Activated CD4-positive, alpha-beta T cell treated with anti-CD3 and anti-CD28 coated beads for 36 hours (primary cell): ENCODE results near the gene NECTIN2. TPM values are rescaled to one million over a fixed set of nuclear protein-coding genes. Genes with fewer than 3 reads are reported as not detected.
"Not testable (repeated sequence)": the region's sequence is repeated elsewhere in the genome, so short reads cannot be mapped to it uniquely, and the experiment has no call there.

Experiments used
- ATAC-seq: fragments of 200-7000 bp; cut with Tn5 transposase; one replicate; pipeline ENCODE4 v1.10.0; 2021; ENCODE audit warnings: mild to moderate bottlenecking, moderate library complexity
- CTCF ChIA-PET: fragments of 350-600 bp; sonication (Branson Sonifier 250); formaldehyde crosslinking; loops from one replicate; lab custom pipeline; 2021; ENCODE audit warnings: antibody characterized with exemption; lab: Charles Lee
- POLR2A ChIA-PET: fragments of 350-600 bp; sonication (Branson Sonifier 250); formaldehyde crosslinking; loops from one replicate; lab custom pipeline; 2021; ENCODE audit warnings: antibody characterized with exemption, inconsistent platforms; lab: Charles Lee
- DNase-seq: peaks from one replicate; pipeline ENCODE4 v3.0.0-alpha.2; 2020
- H3K27ac Mint-ChIP-seq: one replicate; pipeline ENCODE4 v1.8.0; 2021; ENCODE audit warnings: mixed read lengths
- H3K27me3 Mint-ChIP-seq: one replicate; pipeline ENCODE4 v1.8.0; 2021; ENCODE audit warnings: mixed read lengths
- H3K36me3 Mint-ChIP-seq: one replicate; pipeline ENCODE4 v1.8.0; 2021; ENCODE audit warnings: low read depth, mixed read lengths
- H3K4me1 Mint-ChIP-seq: one replicate; pipeline ENCODE4 v1.8.0; 2021; ENCODE audit warnings: mixed read lengths
- H3K4me3 Mint-ChIP-seq: one replicate; pipeline ENCODE4 v1.8.0; 2021; ENCODE audit warnings: mild to moderate bottlenecking, moderate library complexity, mixed read lengths
- H3K9me3 Mint-ChIP-seq: one replicate; pipeline ENCODE4 v1.8.0; 2021; ENCODE audit warnings: low read depth, mixed read lengths
- intact Hi-C, 2 experiments: fragments of 100-400 bp; cut with DNase I in 1 of 2; cut with micrococcal nuclease in 1 of 2; formaldehyde crosslinking; loops; one replicate each; pipeline versions ENCODE4 v1.14.2 to v1.15.1; 2022 to 2024; cut with DNase I, micrococcal nuclease
- total RNA-seq, 2 experiments: library from RNA; stranded (reverse); gene quantifications; one replicate each; pipeline ENCODE4 v1.2.3, GENCODE V29; 2021

The NECTIN2 gene
- total RNA-seq, 2 experiments from 2014 or later = 0.80 to 0.93 TPM

DNA sequence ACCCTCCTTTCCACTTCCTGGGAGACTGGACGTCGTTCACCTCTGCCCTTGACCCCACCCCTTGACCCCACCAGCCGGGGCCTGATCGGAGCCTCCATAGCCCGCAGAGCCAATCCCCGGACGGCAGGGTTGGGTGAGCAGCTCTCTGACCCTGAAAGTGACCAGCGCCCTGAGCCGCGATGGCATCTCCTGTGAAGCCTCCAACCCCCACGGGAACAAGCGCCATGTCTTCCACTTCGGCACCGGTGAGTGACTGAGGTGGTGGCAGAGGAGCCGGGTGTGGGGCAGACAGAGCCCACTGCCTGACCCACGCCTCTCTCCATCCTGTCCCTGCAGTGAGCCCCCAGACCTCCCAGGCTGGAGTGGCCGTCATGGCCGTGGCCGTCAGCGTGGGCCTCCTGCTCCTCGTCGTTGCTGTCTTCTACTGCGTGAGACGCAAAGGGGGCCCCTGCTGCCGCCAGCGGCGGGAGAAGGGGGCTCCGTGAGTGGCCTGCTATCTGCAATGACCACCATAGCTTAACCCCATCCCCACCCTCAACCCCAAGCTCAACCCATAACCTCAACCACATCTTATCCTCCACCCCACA is 26.8 kb upstream of the NECTIN2 start:
- ATAC-seq = no peak
- no peaks in the 10 kb centered on the region for H3K9me3 Mint-ChIP-seq
- no peaks in the 10 kb centered on the region for H3K36me3 Mint-ChIP-seq
- ChIA-PET POLR2A (no interaction called here), CTCF (interaction anchor here (0.9 kb wide), 1 partner anchor 12 kb away, joined by 3 read pairs; no protein-coding TSS in a partner anchor)
- no peaks in the 10 kb centered on the region for H3K27me3 Mint-ChIP-seq
- H3K4me1 Mint-ChIP-seq = no peaks in the 10 kb centered on the region
- intact Hi-C loops = no loop called here
- no peak overlapping the region for H3K27ac Mint-ChIP-seq
- no peak for DNase-seq
- H3K4me3 Mint-ChIP-seq = no peak overlapping the region

DNA sequence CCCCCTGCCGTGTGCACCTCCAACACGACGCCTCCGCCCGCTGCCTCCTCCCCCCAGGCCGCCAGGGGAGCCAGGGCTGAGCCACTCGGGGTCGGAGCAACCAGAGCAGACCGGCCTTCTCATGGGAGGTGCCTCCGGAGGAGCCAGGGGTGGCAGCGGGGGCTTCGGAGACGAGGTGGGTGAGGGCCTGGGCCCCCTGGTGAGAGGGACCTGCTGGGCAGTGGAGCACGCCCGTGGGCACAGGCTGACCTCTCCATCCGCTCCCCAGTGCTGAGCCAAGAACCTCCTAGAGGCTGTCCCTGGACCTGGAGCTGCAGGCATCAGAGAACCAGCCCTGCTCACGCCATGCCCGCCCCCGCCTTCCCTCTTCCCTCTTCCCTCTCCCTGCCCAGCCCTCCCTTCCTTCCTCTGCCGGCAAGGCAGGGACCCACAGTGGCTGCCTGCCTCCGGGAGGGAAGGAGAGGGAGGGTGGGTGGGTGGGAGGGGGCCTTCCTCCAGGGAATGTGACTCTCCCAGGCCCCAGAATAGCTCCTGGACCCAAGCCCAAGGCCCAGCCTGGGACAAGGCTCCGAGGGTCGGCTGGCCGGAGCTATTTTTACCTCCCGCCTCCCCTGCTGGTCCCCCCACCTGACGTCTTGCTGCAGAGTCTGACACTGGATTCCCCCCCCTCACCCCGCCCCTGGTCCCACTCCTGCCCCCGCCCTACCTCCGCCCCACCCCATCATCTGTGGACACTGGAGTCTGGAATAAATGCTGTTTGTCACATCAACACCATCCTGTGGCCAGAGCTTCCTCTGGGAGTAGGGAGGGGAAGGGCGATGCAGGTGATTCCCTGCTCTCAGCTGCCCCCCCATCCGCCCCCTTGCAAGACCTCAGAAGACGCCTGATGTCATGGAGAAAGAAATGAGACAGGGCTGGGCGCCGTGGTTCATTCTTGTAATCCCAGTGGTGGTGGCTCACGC is 25.2 kb upstream of the NECTIN2 start:
- ChIA-PET POLR2A (interaction anchor here (0.6 kb wide), 1 partner anchor 28 kb away, joined by 9 read pairs; no protein-coding TSS in a partner anchor), CTCF (interaction anchor here (1.2 to 1.5 kb wide), 2 partner anchors 18 to 97 kb away, joined by 4 read pairs; no protein-coding TSS in a partner anchor)
- Mint-ChIP-seq H3K9me3 (no peaks in the 10 kb centered on the region), H3K4me3 (no peak overlapping the region), H3K4me1 (no peaks in the 10 kb centered on the region), H3K27ac (no peak overlapping the region), H3K36me3 (no peaks in the 10 kb centered on the region), H3K27me3 (no peaks in the 10 kb centered on the region)
- intact Hi-C loops = no loop called here
- ATAC-seq (no peak), DNase-seq (no peak)

DNA sequence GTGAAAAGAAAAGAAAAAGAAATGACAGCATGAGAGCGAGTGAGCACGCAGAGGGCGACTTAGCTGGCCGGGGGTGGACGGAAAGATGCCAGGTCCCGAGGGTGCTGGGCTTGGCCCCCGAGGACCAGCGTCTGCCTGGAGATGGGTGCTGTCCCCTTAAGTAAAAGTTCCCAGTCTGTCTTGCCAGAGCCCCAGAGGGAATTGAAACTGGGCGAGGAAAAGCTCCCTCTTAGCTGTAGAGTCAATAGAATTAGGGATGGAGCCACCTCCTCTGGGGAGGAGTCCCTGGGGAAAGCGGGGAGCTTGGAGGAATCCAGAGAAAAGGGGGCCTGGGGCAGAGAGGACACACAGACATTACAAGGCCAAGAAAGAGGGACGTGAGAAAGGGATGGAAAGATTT is 23.9 kb upstream of the NECTIN2 start:
- intact Hi-C loops = no loop called here
- Mint-ChIP-seq H3K36me3 (no peaks in the 10 kb centered on the region), H3K4me3 (no peak overlapping the region), H3K9me3 (no peaks in the 10 kb centered on the region), H3K4me1 (no peaks in the 10 kb centered on the region), H3K27ac (no peak overlapping the region), H3K27me3 (no peaks in the 10 kb centered on the region)
- POLR2A ChIA-PET = no interaction called here
- CTCF ChIA-PET = interaction anchor here (0.6 to 1.5 kb wide), 3 partner anchors 20 to 121 kb away, joined by 3 to 4 read pairs (median 4); no protein-coding TSS in a partner anchor
- ATAC-seq = no peak
- no peak for DNase-seq

DNA sequence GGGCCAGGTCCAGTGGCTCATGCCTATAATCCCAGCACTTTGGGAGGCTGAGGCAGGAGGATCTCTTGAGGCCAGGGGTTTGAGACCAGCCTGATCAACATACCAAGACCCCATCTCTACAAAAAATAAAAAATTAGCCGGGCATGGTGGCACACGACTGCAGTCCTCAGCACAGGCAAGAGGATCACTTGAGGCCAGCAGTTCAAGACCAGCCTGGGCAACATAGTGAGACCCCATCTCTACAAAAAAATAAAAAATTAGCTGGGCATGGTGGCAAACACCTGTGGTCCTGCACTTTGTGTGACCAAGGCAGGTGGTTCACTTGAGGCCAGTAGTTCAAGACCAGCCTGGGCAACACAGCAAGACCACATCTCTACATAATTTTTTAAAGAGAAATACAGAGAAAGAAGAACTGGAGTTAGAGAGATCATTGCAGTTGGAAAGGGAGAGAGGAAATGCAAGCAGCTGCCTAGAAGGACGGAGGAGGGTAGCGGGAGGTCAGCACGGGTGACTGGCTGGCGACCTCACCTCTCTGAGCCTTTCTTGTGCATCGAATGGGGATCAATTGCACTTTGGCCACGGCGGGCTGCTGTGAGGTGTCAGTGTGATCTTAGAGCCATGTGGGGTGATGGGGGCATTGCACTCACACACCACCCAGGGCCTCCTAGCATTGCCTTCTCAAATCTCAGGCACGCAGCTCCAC is 23.3 kb upstream of the NECTIN2 start:
- ATAC-seq (no peak), DNase-seq (no peak)
- no peak overlapping the region for H3K27ac Mint-ChIP-seq
- intact Hi-C loops = no loop called here
- no peaks in the 10 kb centered on the region for H3K27me3 Mint-ChIP-seq
- H3K9me3 Mint-ChIP-seq = no peaks in the 10 kb centered on the region
- ChIA-PET POLR2A (no interaction called here), CTCF (interaction anchor here (0.6 to 1.5 kb wide), 3 partner anchors 20 to 130 kb away, joined by 3 to 4 read pairs (median 4); no protein-coding TSS in a partner anchor)
- no peak overlapping the region for H3K4me3 Mint-ChIP-seq
- H3K36me3 Mint-ChIP-seq = no peaks in the 10 kb centered on the region
- no peaks in the 10 kb centered on the region for H3K4me1 Mint-ChIP-seq

DNA sequence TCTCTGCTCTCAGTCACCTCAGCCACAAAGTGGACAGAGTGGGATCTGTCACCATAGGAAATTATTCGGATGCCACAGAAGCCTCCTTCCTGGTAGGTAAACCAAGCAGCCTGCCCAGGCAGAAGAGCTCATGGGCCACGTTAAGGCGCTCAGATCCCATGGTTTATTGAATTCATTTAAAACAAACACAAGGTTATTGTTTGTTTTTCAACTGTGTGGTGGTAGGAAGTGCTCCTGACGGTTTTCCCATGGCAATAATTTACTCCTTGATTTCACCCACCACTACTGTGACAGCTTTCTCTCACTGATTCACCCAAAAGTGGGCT is 22.8 kb upstream of the NECTIN2 start:
- CTCF ChIA-PET = interaction anchor here (0.6 to 0.7 kb wide), 2 partner anchors 46 to 130 kb away, joined by 3 to 4 read pairs; no protein-coding TSS in a partner anchor
- no peak overlapping the region for H3K4me3 Mint-ChIP-seq
- no peaks in the 10 kb centered on the region for H3K4me1 Mint-ChIP-seq
- intact Hi-C loops = no loop called here
- H3K36me3 Mint-ChIP-seq = no peaks in the 10 kb centered on the region
- POLR2A ChIA-PET = no interaction called here
- no peaks in the 10 kb centered on the region for H3K27me3 Mint-ChIP-seq
- H3K9me3 Mint-ChIP-seq = no peaks in the 10 kb centered on the region
- ATAC-seq (no peak), DNase-seq (no peak)
- H3K27ac Mint-ChIP-seq = no peak overlapping the region

DNA sequence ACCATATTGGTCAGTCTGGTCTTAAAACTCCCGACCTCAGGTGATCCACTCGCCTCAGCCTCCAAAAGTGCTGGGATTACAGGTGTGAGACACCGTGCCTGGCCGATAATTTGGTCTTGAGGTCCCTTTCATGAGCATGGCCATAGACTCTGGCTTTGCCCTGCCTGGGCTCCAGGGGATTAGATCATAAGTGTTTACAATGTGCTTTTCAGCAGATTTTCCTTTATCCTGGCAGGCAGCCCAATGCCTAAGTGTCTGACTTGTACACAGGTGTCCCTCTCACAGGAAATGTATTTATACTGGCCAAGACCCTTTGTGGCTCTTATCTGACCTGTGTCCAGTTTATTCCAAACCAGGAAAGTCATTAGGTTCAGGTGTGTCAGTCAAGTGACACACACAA is 21.3 kb upstream of the NECTIN2 start:
- POLR2A ChIA-PET = no interaction called here
- no peaks in the 10 kb centered on the region for H3K4me1 Mint-ChIP-seq
- no peaks in the 10 kb centered on the region for H3K27me3 Mint-ChIP-seq
- ATAC-seq (no peak), DNase-seq (no peak)
- CTCF ChIA-PET = interaction anchor here (0.6 kb wide), 1 partner anchor 48 kb away, joined by 3 read pairs; no protein-coding TSS in a partner anchor
- no peaks in the 10 kb centered on the region for H3K9me3 Mint-ChIP-seq
- intact Hi-C loops = no loop called here
- H3K4me3 Mint-ChIP-seq = no peak overlapping the region
- no peaks in the 10 kb centered on the region for H3K36me3 Mint-ChIP-seq
- H3K27ac Mint-ChIP-seq = no peak overlapping the region

DNA sequence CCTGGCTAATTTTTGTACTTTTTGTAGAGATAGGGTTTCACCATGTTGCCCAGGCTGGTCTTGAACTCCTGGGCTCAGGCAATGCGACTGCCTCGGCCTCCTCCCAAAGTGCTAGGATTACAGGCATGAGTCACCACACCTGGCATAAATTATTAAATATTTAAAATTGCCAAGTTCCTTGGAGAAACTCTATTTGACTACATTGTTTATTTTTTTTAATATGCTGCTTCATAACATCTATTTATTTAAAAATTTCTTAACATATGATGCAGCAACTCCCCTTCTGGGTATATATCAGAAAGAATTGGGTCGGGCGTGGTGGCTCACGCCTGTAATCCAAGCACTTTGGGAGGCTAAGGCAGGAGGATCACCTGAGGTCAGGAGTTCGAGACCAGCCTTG is 13.2 kb upstream of the NECTIN2 start:
- H3K4me1 Mint-ChIP-seq, H3K36me3 Mint-ChIP-seq, H3K27ac Mint-ChIP-seq, intact Hi-C loops, H3K27me3 Mint-ChIP-seq, H3K9me3 Mint-ChIP-seq, DNase-seq, CTCF ChIA-PET, H3K4me3 Mint-ChIP-seq, ATAC-seq, POLR2A ChIA-PET: not testable (repeated sequence)

DNA sequence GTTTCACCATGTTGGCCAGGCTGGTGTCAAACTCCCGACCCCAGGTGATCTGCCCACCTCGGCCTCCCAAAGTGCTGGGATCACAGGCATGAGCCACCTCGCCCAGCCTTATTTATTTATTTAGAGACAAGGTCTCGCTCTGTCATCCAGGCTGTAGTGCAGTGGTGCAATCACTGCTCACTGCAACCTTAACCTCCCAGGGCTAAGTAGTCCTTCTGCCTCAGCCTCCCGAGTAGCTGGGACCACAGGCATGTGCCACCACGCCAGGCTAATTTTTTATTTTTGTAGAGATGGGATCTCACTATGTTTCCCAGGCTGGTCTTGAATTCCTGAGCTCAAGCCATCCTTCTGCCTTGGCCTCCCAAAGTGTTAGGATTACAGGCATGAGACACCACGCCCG is 11.7 kb upstream of the NECTIN2 start:
- H3K27ac Mint-ChIP-seq, DNase-seq, ATAC-seq, H3K27me3 Mint-ChIP-seq, CTCF ChIA-PET, H3K4me1 Mint-ChIP-seq, H3K9me3 Mint-ChIP-seq, H3K4me3 Mint-ChIP-seq, intact Hi-C loops, H3K36me3 Mint-ChIP-seq, POLR2A ChIA-PET: not testable (repeated sequence)

DNA sequence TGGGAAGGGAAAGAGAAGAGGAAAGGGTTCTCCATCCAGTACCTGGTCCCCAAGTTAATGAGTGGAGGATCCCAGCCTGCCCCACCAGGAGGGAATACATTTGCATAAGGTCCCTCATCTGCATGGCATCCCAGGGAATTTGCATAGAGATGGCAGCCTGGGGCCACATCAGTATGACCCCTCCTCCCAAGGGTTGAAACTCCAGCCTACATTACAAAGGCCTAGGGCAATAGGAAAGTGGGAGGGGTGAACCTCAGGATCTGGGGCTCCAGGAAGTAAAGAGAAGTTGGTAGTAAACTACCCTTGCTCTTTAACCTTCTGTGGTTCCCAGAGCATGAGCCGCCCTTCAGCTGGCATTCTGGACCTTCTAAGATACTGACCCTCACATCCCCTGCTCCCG is 6.8 kb upstream of the NECTIN2 start:
- Mint-ChIP-seq H3K4me1 (no peaks in the 10 kb centered on the region), H3K27ac (no peak overlapping the region), H3K27me3 (peaks cover 5% of the 10 kb centered on the region), H3K4me3 (no peak overlapping the region), H3K36me3 (no peaks in the 10 kb centered on the region), H3K9me3 (no peaks in the 10 kb centered on the region)
- ChIA-PET CTCF (interaction anchor here (0.7 kb wide), 1 partner anchor 36 kb away, joined by 4 read pairs; no protein-coding TSS in a partner anchor), POLR2A (no interaction called here)
- ATAC-seq (no peak), DNase-seq (no peak)
- intact Hi-C loops = no loop called here

DNA sequence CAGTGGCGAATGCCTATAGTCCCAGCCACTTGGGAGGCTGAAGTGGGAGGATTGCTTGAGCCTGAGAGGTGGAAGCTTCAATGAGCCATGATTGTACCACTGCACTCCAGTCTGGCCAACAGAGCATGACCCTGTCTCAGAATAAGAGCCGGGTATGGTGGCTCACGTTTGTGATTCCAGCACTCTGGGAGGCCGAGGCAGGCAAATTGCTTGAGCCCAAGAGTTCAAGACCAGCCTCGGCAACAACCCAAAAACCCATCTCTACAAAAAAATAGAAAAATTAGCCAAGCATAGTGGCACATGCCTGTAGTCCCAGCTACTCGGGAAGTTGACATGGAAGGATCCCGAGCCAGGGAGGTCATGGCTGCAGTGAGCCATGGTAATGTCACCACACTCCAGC is 5.3 kb upstream of the NECTIN2 start:
- Mint-ChIP-seq H3K36me3 (no peaks in the 10 kb centered on the region), H3K4me3 (no peak overlapping the region), H3K27me3 (peaks cover 7% of the 10 kb centered on the region), H3K27ac (no peak overlapping the region), H3K4me1 (peaks cover 10% of the 10 kb centered on the region), H3K9me3 (no peaks in the 10 kb centered on the region)
- DNase-seq (no peak), ATAC-seq (no peak)
- intact Hi-C loops = loop anchor here in 1 of 2 experiments (10.0 kb wide), 1 partner anchor 146 kb away; the partner anchor contains the start of gene CEACAM16
- ChIA-PET POLR2A (no interaction called here), CTCF (interaction anchor here (0.5 to 2.2 kb wide), 4 partner anchors 57 to 153 kb away, joined by 3 to 9 read pairs (median 4); no protein-coding TSS in a partner anchor)

DNA sequence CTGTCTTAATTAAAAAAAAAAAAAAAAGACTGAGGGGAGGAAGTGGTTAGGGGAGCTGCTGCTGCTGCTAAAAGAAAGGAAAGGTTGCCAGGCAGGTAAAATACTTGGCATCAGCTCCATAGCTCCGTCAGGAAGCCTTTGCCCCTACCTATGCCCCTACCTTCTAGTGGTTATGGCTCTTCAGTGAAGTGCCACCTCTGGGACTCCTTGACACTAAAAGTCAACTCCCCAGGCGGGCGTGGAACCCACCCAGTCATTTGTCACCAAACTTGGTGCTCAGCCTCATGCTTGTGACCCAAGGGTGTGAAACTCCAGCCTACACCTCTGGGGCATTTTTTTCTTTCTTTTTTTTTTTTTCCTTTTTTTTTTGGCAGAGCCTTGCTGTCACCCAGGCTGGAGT is 4.9 kb upstream of the NECTIN2 start:
- ChIA-PET CTCF (interaction anchor here (0.5 to 2.2 kb wide), 4 partner anchors 35 to 789 kb away, joined by 3 to 9 read pairs (median 4); no protein-coding TSS in a partner anchor), POLR2A (no interaction called here)
- Mint-ChIP-seq H3K9me3 (no peaks in the 10 kb centered on the region), H3K36me3 (no peaks in the 10 kb centered on the region), H3K4me1 (peaks cover 12% of the 10 kb centered on the region), H3K27me3 (peaks cover 7% of the 10 kb centered on the region), H3K27ac (no peak overlapping the region), H3K4me3 (no peak overlapping the region)
- intact Hi-C loops = loop anchor here in 1 of 2 experiments (10.0 kb wide), 1 partner anchor 146 kb away; the partner anchor contains the start of gene CEACAM16
- ATAC-seq = no peak
- peak; percentile 21 for DNase-seq
